T-cell (primary cell): ENCODE results near the gene EMX2. TPM values are rescaled to one million over a fixed set of nuclear protein-coding genes. Genes with fewer than 3 reads are reported as not detected.
A peak's percentile ranks its signal among the peaks of the same experiment; 100 is the strongest.

Experiments
- ATAC-seq, 4 experiments: fragments of 200-7000 bp in 3 of 4; fragments of 150-1000 bp in 1 of 4; cut with Tn5 transposase; replicated peaks in 1 of 4; 1 replicate in 3 of 4; 2 replicates in 1 of 4; pipeline ENCODE4 v1.10.0; 2021; ENCODE audit warnings: moderate library complexity in 3 of 4, mild to moderate bottlenecking in 2 of 4, moderate number of reproducible peaks in 1 of 4
- CTCF ChIA-PET, 2 donors: fragments of 300-600 bp; sonication (Branson Sonifier 250); formaldehyde crosslinking; loops; one replicate each; lab custom pipeline; 2022; ENCODE audit warnings: antibody characterized with exemption in 2 of 2; lab: Charles Lee
- POLR2A ChIA-PET, 2 donors: fragments of 300-600 bp; sonication (Branson Sonifier 250); formaldehyde crosslinking; loops; one replicate each; lab custom pipeline; 2022; ENCODE audit warnings: antibody characterized with exemption in 2 of 2; lab: Charles Lee
- DNase-seq, 35 experiments: peaks; one replicate each; pipeline versions ENCODE4 v3.0.0 to v3.0.0-alpha.2; 2013 to 2023
- H3K27ac ChIP-seq: one replicate; pipeline ENCODE4 v1.5.1; 2013; ENCODE audit warnings: low read length
- H3K27me3 ChIP-seq, 2 experiments: replicated peaks in 1 of 2; 1 replicate in 1 of 2; 2 replicates in 1 of 2; pipeline versions ENCODE4 v1.6.1 to v1.7.0; 2013; ENCODE audit warnings: low read length in 1 of 2, mixed read lengths in 1 of 2; ENCODE audit not compliant: control insufficient read depth in 2 of 2, insufficient read depth in 2 of 2; ENCODE audit errors: extremely low read depth in 1 of 2
- H3K36me3 ChIP-seq, 2 donors: 1 replicate in 1 of 2; 2 replicates in 1 of 2; pipeline versions ENCODE4 v1.6.1 to v1.7.0; 2013; ENCODE audit warnings: low read length in 1 of 2; ENCODE audit not compliant: control insufficient read depth in 2 of 2, insufficient read depth in 1 of 2; ENCODE audit errors: extremely low read depth in 1 of 2
- H3K4me1 ChIP-seq, 2 experiments: 1 replicate in 1 of 2; 2 replicates in 1 of 2; pipeline versions ENCODE4 v1.6.1 to v1.7.0; 2013; ENCODE audit warnings: low read length in 2 of 2, mixed read lengths in 1 of 2; ENCODE audit not compliant: insufficient read depth in 2 of 2, control insufficient read depth in 1 of 2; ENCODE audit errors: extremely low read depth in 1 of 2
- H3K4me3 ChIP-seq, 2 donors: 1 replicate in 1 of 2; 2 replicates in 1 of 2; pipeline versions ENCODE4 v1.5.1 to v1.7.0; 2013; ENCODE audit warnings: mild to moderate bottlenecking in 2 of 2, low read length in 1 of 2, moderate library complexity in 1 of 2; ENCODE audit not compliant: control insufficient read depth in 1 of 2; ENCODE audit errors: extremely low read depth in 1 of 2
- H3K9me3 ChIP-seq: 2 replicates; pipeline ENCODE4 v1.7.0; 2013
- H3K27ac Mint-ChIP-seq, 2 donors: one replicate each; pipeline ENCODE4 v1.8.0; 2020 to 2021; ENCODE audit warnings: mild to moderate bottlenecking in 2 of 2, mixed read lengths in 2 of 2
- H3K27me3 Mint-ChIP-seq, 2 donors: one replicate each; pipeline ENCODE4 v1.8.0; 2021 to 2022; ENCODE audit warnings: mixed read lengths in 2 of 2
- H3K36me3 Mint-ChIP-seq: one replicate; pipeline ENCODE4 v1.8.0; 2021; ENCODE audit warnings: mixed read lengths
- H3K4me1 Mint-ChIP-seq, 3 donors: one replicate each; pipeline ENCODE4 v1.8.0; 2020 to 2022; ENCODE audit warnings: mixed read lengths in 3 of 3, mild to moderate bottlenecking in 1 of 3
- H3K4me3 Mint-ChIP-seq, 3 donors: one replicate each; pipeline ENCODE4 v1.8.0; 2020 to 2022; ENCODE audit warnings: mild to moderate bottlenecking in 3 of 3, mixed read lengths in 3 of 3, moderate library complexity in 3 of 3
- H3K9me3 Mint-ChIP-seq, 3 donors: one replicate each; pipeline ENCODE4 v1.8.0; 2020 to 2022; ENCODE audit warnings: mixed read lengths in 3 of 3
- WGBS: methylation state at CpG from one replicate; pipeline ENCODE4 v1.1.5; 2013; ENCODE audit warnings: missing lambda C conversion rate; ENCODE audit not compliant: insufficient coverage; 5-methylcytosine and 5-hydroxymethylcytosine counted together
- total RNA-seq, 35 experiments: library from RNA in 6 of 35; stranded (reverse) in 6 of 35; fragments of 120-200 nt in 1 of 35; gene quantifications; one replicate each; pipeline versions ENCODE4 v1.2.1 to v1.2.4 and lab custom pipeline; 2013 to 2026

The EMX2 gene
- total RNA-seq, 5 donors from 2014 or later (not counting 1 experiment from before 2014, with no cell fraction given) = not detected

- DNase-seq (no peak), ATAC-seq (no peak)
- Histone ChIP-seq H3K36me3 (no peaks in the 10 kb centered on the region), H3K4me1 (peaks cover 0 to 40% of the 10 kb centered on the region in 2 experiments), H3K27me3 (peaks cover 16 to 94% of the 10 kb centered on the region in 2 experiments), H3K4me3 (no peak overlapping the region), H3K27ac (no peak overlapping the region), H3K9me3 (no peaks in the 10 kb centered on the region)
- whole genome bisulfite sequencing = 7% methylated on average over 57 of the region's 62 CpGs
- Mint-ChIP-seq H3K27me3 (peaks cover 43 to 78% of the 10 kb centered on the region in 2 donors), H3K27ac (no peak overlapping the region), H3K4me1 (peaks cover 25 to 33% (median 32%) of the 10 kb centered on the region in 3 donors), H3K36me3 (no peaks in the 10 kb centered on the region), H3K9me3 (no peaks in the 10 kb centered on the region), H3K4me3 (peak overlapping the region in 2 of 3 donors; percentile 41 to 68)
- POLR2A ChIA-PET = no interaction called here
- CTCF ChIA-PET = no interaction called here
These were observed 439 bp upstream of the EMX2 start for GRCh38 chr10:117541909-117542705.

GRCh38 chr10:117543225-117544003, 868 bp downstream of the EMX2 start:
- ChIA-PET POLR2A (interaction anchor here in 1 of 2 donors (0.5 kb wide), 1 partner anchor 1430 kb away, joined by 3 read pairs; no protein-coding TSS in a partner anchor), CTCF (no interaction called here)
- DNase-seq = no peak
- no peaks in the 10 kb centered on the region for H3K9me3 Mint-ChIP-seq
- H3K4me3 Mint-ChIP-seq = peak overlapping the region in 2 of 3 donors; percentile 41 to 68
- no peak overlapping the region for H3K27ac ChIP-seq
- 4% methylated on average over 90 of the region's 90 CpGs for WGBS
- H3K36me3 Mint-ChIP-seq = no peaks in the 10 kb centered on the region
- H3K4me3 ChIP-seq = no peak overlapping the region
- H3K27ac Mint-ChIP-seq = no peak overlapping the region
- H3K4me1 Mint-ChIP-seq = peaks cover 36 to 44% (median 38%) of the 10 kb centered on the region in 3 donors
- H3K36me3 ChIP-seq = no peaks in the 10 kb centered on the region
- H3K27me3 Mint-ChIP-seq = peaks cover 54 to 83% of the 10 kb centered on the region in 2 donors
- no peak for ATAC-seq
- no peaks in the 10 kb centered on the region for H3K9me3 ChIP-seq
- H3K27me3 ChIP-seq = peaks cover 10 to 95% of the 10 kb centered on the region in 2 experiments
- peaks cover 0 to 39% of the 10 kb centered on the region in 2 experiments for H3K4me1 ChIP-seq

GRCh38 chr10:117544004-117544701, 1.6 kb downstream of the EMX2 start:
- no peak overlapping the region for H3K4me3 ChIP-seq
- H3K27me3 ChIP-seq = peaks cover 7 to 92% of the 10 kb centered on the region in 2 experiments
- ChIA-PET POLR2A (no interaction called here), CTCF (no interaction called here)
- H3K4me1 Mint-ChIP-seq = peaks cover 36 to 44% (median 41%) of the 10 kb centered on the region in 3 donors
- DNase-seq (no peak), ATAC-seq (no peak)
- peaks cover 0 to 39% of the 10 kb centered on the region in 2 experiments for H3K4me1 ChIP-seq
- H3K27ac Mint-ChIP-seq = no peak overlapping the region
- WGBS = 6% methylated on average over 22 of the region's 41 CpGs
- no peak overlapping the region for H3K27ac ChIP-seq
- H3K36me3 ChIP-seq = no peaks in the 10 kb centered on the region
- peaks cover 54 to 81% of the 10 kb centered on the region in 2 donors for H3K27me3 Mint-ChIP-seq
- no peaks in the 10 kb centered on the region for H3K36me3 Mint-ChIP-seq
- no peaks in the 10 kb centered on the region for H3K9me3 ChIP-seq
- peak overlapping the region; percentile 54 to 68 (median 57) for H3K4me3 Mint-ChIP-seq
- H3K9me3 Mint-ChIP-seq = no peaks in the 10 kb centered on the region

GRCh38 chr10:117544711-117545140, 2.2 kb downstream of the EMX2 start:
- H3K36me3 ChIP-seq = no peaks in the 10 kb centered on the region
- Mint-ChIP-seq H3K9me3 (no peaks in the 10 kb centered on the region), H3K4me1 (peaks cover 36 to 44% (median 41%) of the 10 kb centered on the region in 3 donors), H3K27me3 (peaks cover 49 to 80% of the 10 kb centered on the region in 2 donors), H3K36me3 (no peaks in the 10 kb centered on the region), H3K27ac (no peak overlapping the region), H3K4me3 (peak overlapping the region; percentile 28 to 68 (median 57))
- POLR2A ChIA-PET = no interaction called here
- WGBS = 7% methylated on average over 20 of the region's 29 CpGs
- peaks cover 6 to 86% of the 10 kb centered on the region in 2 experiments for H3K27me3 ChIP-seq
- ATAC-seq (no peak), DNase-seq (no peak)
- CTCF ChIA-PET = no interaction called here
- H3K9me3 ChIP-seq = no peaks in the 10 kb centered on the region
- H3K4me3 ChIP-seq = no peak overlapping the region
- peaks cover 0 to 39% of the 10 kb centered on the region in 2 experiments for H3K4me1 ChIP-seq
- no peak overlapping the region for H3K27ac ChIP-seq

- 9% methylated on average over 63 of the region's 67 CpGs for WGBS
- DNase-seq (no peak), ATAC-seq (no peak)
- Histone ChIP-seq H3K4me1 (peaks cover 0 to 39% of the 10 kb centered on the region in 2 experiments), H3K9me3 (no peaks in the 10 kb centered on the region), H3K4me3 (no peak overlapping the region), H3K27me3 (peaks cover 6 to 81% of the 10 kb centered on the region in 2 experiments), H3K27ac (no peak overlapping the region), H3K36me3 (no peaks in the 10 kb centered on the region)
- peaks cover 36 to 44% (median 41%) of the 10 kb centered on the region in 3 donors for H3K4me1 Mint-ChIP-seq
- H3K27me3 Mint-ChIP-seq = peaks cover 50 to 80% of the 10 kb centered on the region in 2 donors
- no peaks in the 10 kb centered on the region for H3K36me3 Mint-ChIP-seq
- peak overlapping the region in 2 of 3 donors; percentile 57 to 68 for H3K4me3 Mint-ChIP-seq
- CTCF ChIA-PET = no interaction called here
- H3K9me3 Mint-ChIP-seq = no peaks in the 10 kb centered on the region
- POLR2A ChIA-PET = no interaction called here
- no peak overlapping the region for H3K27ac Mint-ChIP-seq
These were observed 2.8 kb downstream of the EMX2 start for GRCh38 chr10:117545141-117546019.
